ENCODE measurements around the gene TBC1D26.
"Not testable (repeated sequence)": the region's sequence is repeated elsewhere in the genome, so short reads cannot be mapped to it uniquely, and the experiment has no call there.

- not testable (repeated sequence) for TF ChIP-seq E2F5 (CRISPR knock-in tag; IDR thresholded peaks at IDR 0.05); FOXJ3 (CRISPR knock-in tag; IDR thresholded peaks at IDR 0.05; ENCODE audit: borderline replicate concordance); ESRRA (CRISPR knock-in tag; IDR thresholded peaks at IDR 0.05; ENCODE audit: borderline replicate concordance); CTCF (IDR thresholded peaks at IDR 0.05); ZNF671 (CRISPR knock-in tag; IDR thresholded peaks at IDR 0.05); E2F4 (CRISPR knock-in tag; IDR thresholded peaks at IDR 0.05; ENCODE audit: borderline replicate concordance, low read depth); MAX (CRISPR knock-in tag; IDR thresholded peaks at IDR 0.05); CBFB (CRISPR knock-in tag; IDR thresholded peaks at IDR 0.05; ENCODE audit: low read depth); PRDM15 (CRISPR knock-in tag; IDR thresholded peaks at IDR 0.05); ATF2 (CRISPR knock-in tag; IDR thresholded peaks at IDR 0.05; ENCODE audit: borderline replicate concordance, low read depth)
Measured at GRCh38 chr17:15749403-15749802, 17.3 kb downstream of the TBC1D26 start.

Measured in WTC11 (cell line).